SK-N-SH (cell line): ENCODE measurements around the gene MSH2.

Source experiments
- CHD2 ChIP-seq: fragments of 150-350 bp; IDR thresholded peaks from 2 replicates; pipeline ENCODE4 v1.6.1; 2018; ENCODE audit warnings: low read length; ENCODE audit not compliant: partially characterized antibody
- CTCF ChIP-seq: fragments of 200-600 bp; sonication (generic); IDR thresholded peaks from 2 replicates; pipeline ENCODE4 v1.6.1; 2017; ENCODE audit warnings: antibody characterized with exemption, mild to moderate bottlenecking, moderate library complexity
- POLR2AphosphoS5 ChIP-seq: IDR thresholded peaks from 2 replicates; pipeline ENCODE4 v1.6.1; 2012; ENCODE audit warnings: low read depth, low read length
- RAD21 ChIP-seq: IDR thresholded peaks from 2 replicates; pipeline ENCODE4 v1.6.1; 2012; ENCODE audit warnings: mild to moderate bottlenecking, low read length
- RCOR1 ChIP-seq: fragments of 150-350 bp; IDR thresholded peaks from 2 replicates; pipeline ENCODE4 v1.6.1; 2017; ENCODE audit warnings: antibody characterized with exemption, low read length
- SIN3A ChIP-seq: IDR thresholded peaks from 2 replicates; pipeline ENCODE4 v1.6.1; 2012; ENCODE audit warnings: low read depth, mild to moderate bottlenecking, low read length, moderate library complexity, borderline replicate concordance
- TEAD4 ChIP-seq: IDR thresholded peaks from 2 replicates; pipeline ENCODE4 v1.4.0; 2012; ENCODE audit warnings: mild to moderate bottlenecking, borderline replicate concordance; ENCODE audit not compliant: insufficient read depth

GRCh38 chr2:47375307-47375706, 27.6 kb upstream of the MSH2 start:
- TF ChIP-seq POLR2AphosphoS5 (no peak), CTCF (no peak), RAD21 (no peak), CHD2 (no peak), SIN3A (no peak), RCOR1 (no peak), TEAD4 (no peak)
